Frontal cortex (tissue), 4 donors: ENCODE results near the gene TUBGCP3. TPM values are rescaled to one million over a fixed set of nuclear protein-coding genes. Genes with fewer than 3 reads are reported as not detected.

ENCODE experiments used
- DNase-seq, 2 donors: peaks; one replicate each; pipeline ENCODE4 v3.0.0; 2012; ENCODE audit warnings: low spot score in 2 of 2
- FAIRE-seq: peaks from 2 replicates; lab custom pipeline; 2012; peaks lifted over from hg19 to GRCh38; lab: Jason Lieb, UNC
- total RNA-seq: library from RNA; depleted of rRNA; stranded (reverse); fragments of >200 nt; gene quantifications from one replicate; pipeline ENCODE4 v1.2.3, GENCODE V29; 2014
- donor health status: control.
- donor health status: control.
- donor health status: control.

The TUBGCP3 gene
- total RNA-seq, 1 donor from 2014 or later = 24.1 TPM

GRCh38 chr13:112617754-112618375 lies 29.9 kb upstream of the TUBGCP3 start:
- DNase-seq (no peak), FAIRE-seq (no peak)

GRCh38 chr13:112616586-112617362 lies 28.8 kb upstream of the TUBGCP3 start:
- DNase-seq (no peak), FAIRE-seq (no peak)

GRCh38 chr13:112615391-112615790 lies 27.4 kb upstream of the TUBGCP3 start:
- DNase-seq = no peak
- no peak for FAIRE-seq

GRCh38 chr13:112614835-112615234 lies 26.9 kb upstream of the TUBGCP3 start:
- FAIRE-seq = no peak

GRCh38 chr13:112608212-112608611 lies 20.3 kb upstream of the TUBGCP3 start:
- no peak for DNase-seq

More at GRCh38 chr13:112614835-112615234, 26.9 kb upstream of the TUBGCP3 start:
- DNase-seq = no peak

GRCh38 chr13:112606109-112607001 lies 18.4 kb upstream of the TUBGCP3 start:
- FAIRE-seq (no peak), DNase-seq (peak; percentile 83 to 93)

More at GRCh38 chr13:112608212-112608611, 20.3 kb upstream of the TUBGCP3 start:
- FAIRE-seq = no peak

GRCh38 chr13:112605531-112605990 lies 17.6 kb upstream of the TUBGCP3 start:
- FAIRE-seq (no peak), DNase-seq (no peak)

- FAIRE-seq = no peak
Observed at GRCh38 chr13:112603641-112604225, 15.8 kb upstream of the TUBGCP3 start.

GRCh38 chr13:112602189-112602588 lies 14.2 kb upstream of the TUBGCP3 start:
- no peak for FAIRE-seq
- DNase-seq = no peak

More at GRCh38 chr13:112603641-112604225, 15.8 kb upstream of the TUBGCP3 start:
- no peak for DNase-seq

GRCh38 chr13:112601371-112601770 lies 13.4 kb upstream of the TUBGCP3 start:
- no peak for DNase-seq
- FAIRE-seq = no peak

- FAIRE-seq = no peak
- DNase-seq = no peak
Observed at GRCh38 chr13:112596235-112596634, 8.3 kb upstream of the TUBGCP3 start.

- no peak for DNase-seq
- no peak for FAIRE-seq
Observed at GRCh38 chr13:112592647-112593046, 4.7 kb upstream of the TUBGCP3 start.

GRCh38 chr13:112592181-112592580 lies 4.2 kb upstream of the TUBGCP3 start:
- DNase-seq = no peak
- FAIRE-seq = no peak

- no peak for DNase-seq
- no peak for FAIRE-seq
Observed at GRCh38 chr13:112588490-112589297, 741 bp upstream of the TUBGCP3 start.

GRCh38 chr13:112587212-112587763 lies 665 bp downstream of the TUBGCP3 start:
- peak; percentile 74 to 92 for DNase-seq
- no peak for FAIRE-seq

GRCh38 chr13:112586334-112586960 lies 1.5 kb downstream of the TUBGCP3 start:
- DNase-seq (no peak), FAIRE-seq (no peak)

- DNase-seq = no peak
- FAIRE-seq = no peak
Observed at GRCh38 chr13:112583592-112584277, 4.2 kb downstream of the TUBGCP3 start.

GRCh38 chr13:112582263-112582662 lies 5.7 kb downstream of the TUBGCP3 start:
- DNase-seq (no peak), FAIRE-seq (no peak)
